ENCODE data around the gene RWDD2A.
"Not testable (repeated sequence)": the region's sequence is repeated elsewhere in the genome, so short reads cannot be mapped to it uniquely, and the experiment has no call there.

The RWDD2A gene

GRCh38 chr6:83192871-83193746 lies at the start of gene RWDD2A, which contains the start of gene PGM3:
Gene RWDD2A, plus strand, starts transcription at chr6:83193357. Its CDS starts 1,095 bp downstream, at chr6:83194452.
Gene PGM3, minus strand, starts transcription at chr6:83193265. Its CDS starts 2,253 bp downstream, at chr6:83191012.
- peak; percentile 77 for DNase-seq

- DNase-seq = no peak
Measured at GRCh38 chr6:83151114-83151513, 42.0 kb upstream of the RWDD2A start.

GRCh38 chr6:83152913-83153312 lies 40.2 kb upstream of the RWDD2A start:
- no peak for DNase-seq

- no peak for DNase-seq
Measured at GRCh38 chr6:83153883-83154521, 39.2 kb upstream of the RWDD2A start.

- no peak for DNase-seq
Measured at GRCh38 chr6:83155794-83156193, 37.4 kb upstream of the RWDD2A start.

GRCh38 chr6:83160167-83160566 lies 33.0 kb upstream of the RWDD2A start:
- DNase-seq = no peak

GRCh38 chr6:83167726-83168278 lies 25.4 kb upstream of the RWDD2A start:
- no peak for DNase-seq

GRCh38 chr6:83168556-83168955 lies 24.6 kb upstream of the RWDD2A start:
- no peak for DNase-seq

- DNase-seq = no peak
Measured at GRCh38 chr6:83169106-83169505, 24.1 kb upstream of the RWDD2A start.

GRCh38 chr6:83169511-83169910 lies 23.6 kb upstream of the RWDD2A start:
- DNase-seq = no peak

- DNase-seq = no peak
Measured at GRCh38 chr6:83176246-83176645, 16.9 kb upstream of the RWDD2A start.

GRCh38 chr6:83180426-83180950 lies 12.7 kb upstream of the RWDD2A start:
- DNase-seq = no peak

- DNase-seq = no peak
Measured at GRCh38 chr6:83182114-83182513, 11.0 kb upstream of the RWDD2A start.

- DNase-seq = no peak
Measured at GRCh38 chr6:83183082-83183828, 9.9 kb upstream of the RWDD2A start.

- DNase-seq = no peak
Measured at GRCh38 chr6:83185096-83185495, 8.1 kb upstream of the RWDD2A start.

- no peak for DNase-seq
Measured at GRCh38 chr6:83188501-83188900, 4.7 kb upstream of the RWDD2A start.

GRCh38 chr6:83190626-83191025 lies 2.5 kb upstream of the RWDD2A start:
- DNase-seq = no peak

GRCh38 chr6:83191974-83192373 lies 1.2 kb upstream of the RWDD2A start:
- DNase-seq = not testable (repeated sequence)

- no peak for DNase-seq
Measured at GRCh38 chr6:83192456-83192855, 701 bp upstream of the RWDD2A start.

GRCh38 chr6:83193747-83194566 lies 800 bp downstream of the RWDD2A start:
- DNase-seq = peak; percentile 35

GRCh38 chr6:83198486-83199172 lies 5.5 kb downstream of the RWDD2A start:
- DNase-seq = no peak
